Endodermal cell (in vitro differentiated cells): ENCODE measurements around the gene AADAT. TPM values are rescaled to one million over a fixed set of nuclear protein-coding genes. Genes with fewer than 3 reads are reported as not detected.

ENCODE experiments used
- DNase-seq: peaks from one replicate; pipeline ENCODE4 v3.0.0-alpha.2; 2017
- H3K27ac ChIP-seq: 2 replicates; pipeline ENCODE4 v1.5.1; 2013; ENCODE audit warnings: mild to moderate bottlenecking, low read depth, low read length, moderate library complexity
- H3K27me3 ChIP-seq: 2 replicates; pipeline ENCODE4 v1.6.1; 2013; ENCODE audit warnings: mild to moderate bottlenecking, low read length, moderate library complexity; ENCODE audit not compliant: insufficient read depth, control insufficient read depth, poor library complexity, severe bottlenecking
- H3K36me3 ChIP-seq: 2 replicates; pipeline ENCODE4 v1.7.0; 2013; ENCODE audit warnings: mild to moderate bottlenecking, low read length, moderate library complexity; ENCODE audit not compliant: control insufficient read depth, insufficient read depth
- H3K4me1 ChIP-seq: one replicate; pipeline ENCODE4 v1.7.0; 2013; ENCODE audit warnings: low read length; ENCODE audit not compliant: control insufficient read depth, insufficient read depth
- H3K4me3 ChIP-seq: 2 replicates; pipeline ENCODE4 v1.5.1; 2013; ENCODE audit warnings: mild to moderate bottlenecking, low read length, moderate library complexity
- H3K9ac ChIP-seq: 2 replicates; pipeline ENCODE4 v1.6.1; 2013; ENCODE audit warnings: mild to moderate bottlenecking, low read length, moderate library complexity; ENCODE audit not compliant: poor library complexity, severe bottlenecking; ENCODE audit errors: extremely low read depth
- H3K9me3 ChIP-seq: 2 replicates; pipeline ENCODE4 v1.6.1; 2013; ENCODE audit warnings: mild to moderate bottlenecking, low read length, moderate library complexity; ENCODE audit not compliant: control insufficient read depth
- H3K27ac Mint-ChIP-seq: 2 replicates; pipeline ENCODE4 v1.8.0; 2020; ENCODE audit warnings: mixed read lengths
- H3K27me3 Mint-ChIP-seq: 2 replicates; pipeline ENCODE4 v1.8.0; 2021; ENCODE audit warnings: mild to moderate bottlenecking, mixed read lengths; ENCODE audit not compliant: insufficient read depth
- H3K36me3 Mint-ChIP-seq: 2 replicates; pipeline ENCODE4 v1.8.0; 2020; ENCODE audit warnings: low read depth, mixed read lengths
- H3K4me1 Mint-ChIP-seq: 2 replicates; pipeline ENCODE4 v1.8.0; 2020; ENCODE audit warnings: mixed read lengths
- H3K4me3 Mint-ChIP-seq: 2 replicates; pipeline ENCODE4 v1.8.0; 2020; ENCODE audit warnings: mild to moderate bottlenecking, moderate library complexity, mixed read lengths
- H3K9me3 Mint-ChIP-seq: 2 replicates; pipeline ENCODE4 v1.8.0; 2020; ENCODE audit warnings: mild to moderate bottlenecking, mixed read lengths
- CTCF ChIP-seq: fragments of 200-600 bp; sonication (generic); conservative IDR thresholded peaks from 2 replicates; pipeline ENCODE4 v1.5.0; 2021; ENCODE audit warnings: antibody characterized with exemption, mild to moderate bottlenecking
- WGBS, 2 experiments: methylation state at CpG; one replicate each; pipeline versions ENCODE4 v1.1.5 to v1.1.7; 2013; ENCODE audit warnings: missing lambda C conversion rate in 2 of 2, mixed read lengths in 1 of 2; ENCODE audit not compliant: insufficient coverage in 1 of 2, insufficient read length in 1 of 2; 5-methylcytosine and 5-hydroxymethylcytosine counted together
- total RNA-seq, 2 donors: library from RNA; stranded (reverse); fragmentation: NEBNext Ultra II Directional in 1 of 2; extraction: Animal tissue kit (Norgen Biotek cat#: 25700) in 1 of 2; gene quantifications; 2 replicates in 1 of 2; 3 replicates in 1 of 2; pipeline ENCODE4 v1.2.1, GENCODE V29; 2021

AADAT gene
- total RNA-seq, 2 donors from 2014 or later, result 34.4 to 42.3 TPM

GRCh38 chr4:170040031-170040680 is 49.6 kb downstream of the AADAT start:
- Mint-ChIP-seq H3K9me3 (peaks cover 4% of the 10 kb centered on the region), H3K27ac (no peak overlapping the region), H3K4me1 (no peaks in the 10 kb centered on the region), H3K36me3 (peaks cover 2% of the 10 kb centered on the region), H3K4me3 (no peak overlapping the region), H3K27me3 (no peaks in the 10 kb centered on the region)
- Histone ChIP-seq H3K4me1 (no peaks in the 10 kb centered on the region), H3K36me3 (no peaks in the 10 kb centered on the region), H3K9ac (no peak overlapping the region), H3K27me3 (no peaks in the 10 kb centered on the region), H3K9me3 (no peaks in the 10 kb centered on the region), H3K27ac (no peak overlapping the region), H3K4me3 (no peak overlapping the region)
- no peak for TF ChIP-seq CTCF
- DNase-seq, result no peak
- WGBS, 2 experiments, result 83 to 95% methylated on average over 2 to 12 of the region's 12 CpGs

- DNase-seq, result no peak
- Histone ChIP-seq H3K9ac (no peak overlapping the region), H3K36me3 (no peaks in the 10 kb centered on the region), H3K4me1 (no peaks in the 10 kb centered on the region), H3K4me3 (no peak overlapping the region), H3K9me3 (no peaks in the 10 kb centered on the region), H3K27ac (no peak overlapping the region), H3K27me3 (no peaks in the 10 kb centered on the region)
- no peak overlapping the region for H3K4me3 Mint-ChIP-seq
- no peak overlapping the region for H3K27ac Mint-ChIP-seq
- no peaks in the 10 kb centered on the region for H3K36me3 Mint-ChIP-seq
- H3K27me3 Mint-ChIP-seq, result no peaks in the 10 kb centered on the region
- H3K4me1 Mint-ChIP-seq, result no peaks in the 10 kb centered on the region
- no peaks in the 10 kb centered on the region for H3K9me3 Mint-ChIP-seq
- TF ChIP-seq CTCF, result no peak
- 93 to 100% methylated on average over 2 to 4 of the region's 4 CpGs for WGBS, 2 experiments
These were observed 51.0 kb downstream of the AADAT start for GRCh38 chr4:170038769-170039168.

GRCh38 chr4:170038232-170038631 is 51.5 kb downstream of the AADAT start:
- H3K4me1 ChIP-seq, result no peaks in the 10 kb centered on the region
- no peak overlapping the region for H3K4me3 Mint-ChIP-seq
- no peak overlapping the region for H3K4me3 ChIP-seq
- WGBS, 2 experiments, result 94 to 97% methylated on average over 5 to 7 of the region's 7 CpGs
- H3K36me3 Mint-ChIP-seq, result no peaks in the 10 kb centered on the region
- H3K36me3 ChIP-seq, result no peaks in the 10 kb centered on the region
- TF ChIP-seq CTCF, result no peak
- no peaks in the 10 kb centered on the region for H3K4me1 Mint-ChIP-seq
- no peaks in the 10 kb centered on the region for H3K27me3 ChIP-seq
- no peaks in the 10 kb centered on the region for H3K9me3 Mint-ChIP-seq
- H3K9ac ChIP-seq, result no peak overlapping the region
- H3K27ac ChIP-seq, result no peak overlapping the region
- no peak overlapping the region for H3K27ac Mint-ChIP-seq
- H3K9me3 ChIP-seq, result no peaks in the 10 kb centered on the region
- no peak for DNase-seq
- no peaks in the 10 kb centered on the region for H3K27me3 Mint-ChIP-seq
